ENCODE data around the gene PNMT.
A peak's percentile ranks its signal among the peaks of the same experiment; 100 is the strongest.

The PNMT gene

GRCh38 chr17:39650121-39650579, 18.1 kb upstream of the PNMT start:
- peaks cover 36% of the 10 kb centered on the region for H3K4me1 ChIP-seq (ENCODE audit: control insufficient read depth, insufficient read depth, low read length)
- H3K9me3 ChIP-seq (ENCODE audit: control insufficient read depth, low read length), result no peaks in the 10 kb centered on the region
- H3K9ac ChIP-seq (ENCODE audit: low read length), result no peak overlapping the region
- no peaks in the 10 kb centered on the region for H3K27me3 ChIP-seq (ENCODE audit: control insufficient read depth, insufficient read depth, low read length)
- H3K4me3 ChIP-seq (ENCODE audit: low read length), result no peak overlapping the region
- no peaks in the 10 kb centered on the region for H3K36me3 ChIP-seq (ENCODE audit: control insufficient read depth, insufficient read depth, low read length)

- no peaks in the 10 kb centered on the region for H3K36me3 ChIP-seq (ENCODE audit: control insufficient read depth, insufficient read depth, low read length)
- H3K9me3 ChIP-seq (ENCODE audit: control insufficient read depth, low read length), result no peaks in the 10 kb centered on the region
- H3K4me1 ChIP-seq (ENCODE audit: control insufficient read depth, insufficient read depth, low read length), result peaks cover 36% of the 10 kb centered on the region
- H3K9ac ChIP-seq (ENCODE audit: low read length), result no peak overlapping the region
- no peak overlapping the region for H3K4me3 ChIP-seq (ENCODE audit: low read length)
- no peaks in the 10 kb centered on the region for H3K27me3 ChIP-seq (ENCODE audit: control insufficient read depth, insufficient read depth, low read length)
Measured at GRCh38 chr17:39651923-39652586, 16.2 kb upstream of the PNMT start.

GRCh38 chr17:39652587-39653315, 15.5 kb upstream of the PNMT start:
- Histone ChIP-seq H3K9ac (ENCODE audit: low read length) (no peak overlapping the region), H3K27me3 (ENCODE audit: control insufficient read depth, insufficient read depth, low read length) (no peaks in the 10 kb centered on the region), H3K9me3 (ENCODE audit: control insufficient read depth, low read length) (no peaks in the 10 kb centered on the region), H3K4me1 (ENCODE audit: control insufficient read depth, insufficient read depth, low read length) (peaks cover 29% of the 10 kb centered on the region), H3K4me3 (ENCODE audit: low read length) (no peak overlapping the region), H3K36me3 (ENCODE audit: control insufficient read depth, insufficient read depth, low read length) (no peaks in the 10 kb centered on the region)

- Histone ChIP-seq H3K4me1 (ENCODE audit: control insufficient read depth, insufficient read depth, low read length) (peaks cover 29% of the 10 kb centered on the region), H3K9ac (ENCODE audit: low read length) (no peak overlapping the region), H3K27me3 (ENCODE audit: control insufficient read depth, insufficient read depth, low read length) (no peaks in the 10 kb centered on the region), H3K9me3 (ENCODE audit: control insufficient read depth, low read length) (no peaks in the 10 kb centered on the region), H3K36me3 (ENCODE audit: control insufficient read depth, insufficient read depth, low read length) (no peaks in the 10 kb centered on the region), H3K4me3 (ENCODE audit: low read length) (no peak overlapping the region)
Measured at GRCh38 chr17:39653316-39653661, 15.0 kb upstream of the PNMT start.

- Histone ChIP-seq H3K36me3 (ENCODE audit: control insufficient read depth, insufficient read depth, low read length) (no peaks in the 10 kb centered on the region), H3K9ac (ENCODE audit: low read length) (no peak overlapping the region)
Measured at GRCh38 chr17:39653662-39654331, 14.5 kb upstream of the PNMT start.

GRCh38 chr17:39655105-39655504, 13.1 kb upstream of the PNMT start:
- H3K27me3 ChIP-seq (ENCODE audit: control insufficient read depth, insufficient read depth, low read length), result no peaks in the 10 kb centered on the region
- H3K4me1 ChIP-seq (ENCODE audit: control insufficient read depth, insufficient read depth, low read length), result peaks cover 29% of the 10 kb centered on the region
- H3K36me3 ChIP-seq (ENCODE audit: control insufficient read depth, insufficient read depth, low read length), result no peaks in the 10 kb centered on the region
- H3K9ac ChIP-seq (ENCODE audit: low read length), result no peak overlapping the region
- no peaks in the 10 kb centered on the region for H3K9me3 ChIP-seq (ENCODE audit: control insufficient read depth, low read length)
- H3K4me3 ChIP-seq (ENCODE audit: low read length), result no peak overlapping the region

More at GRCh38 chr17:39653662-39654331, 14.5 kb upstream of the PNMT start:
- no peak overlapping the region for H3K4me3 ChIP-seq (ENCODE audit: low read length)
- no peaks in the 10 kb centered on the region for H3K27me3 ChIP-seq (ENCODE audit: control insufficient read depth, insufficient read depth, low read length)
- no peaks in the 10 kb centered on the region for H3K9me3 ChIP-seq (ENCODE audit: control insufficient read depth, low read length)
- H3K4me1 ChIP-seq (ENCODE audit: control insufficient read depth, insufficient read depth, low read length), result peaks cover 29% of the 10 kb centered on the region

- Histone ChIP-seq H3K9ac (ENCODE audit: low read length) (no peak overlapping the region), H3K4me1 (ENCODE audit: control insufficient read depth, insufficient read depth, low read length) (peaks cover 28% of the 10 kb centered on the region), H3K36me3 (ENCODE audit: control insufficient read depth, insufficient read depth, low read length) (peaks cover 6% of the 10 kb centered on the region), H3K9me3 (ENCODE audit: control insufficient read depth, low read length) (no peaks in the 10 kb centered on the region), H3K4me3 (ENCODE audit: low read length) (no peak overlapping the region), H3K27me3 (ENCODE audit: control insufficient read depth, insufficient read depth, low read length) (no peaks in the 10 kb centered on the region)
Measured at GRCh38 chr17:39658346-39658745, 9.9 kb upstream of the PNMT start.

GRCh38 chr17:39658760-39659159, 9.5 kb upstream of the PNMT start:
- no peaks in the 10 kb centered on the region for H3K9me3 ChIP-seq (ENCODE audit: control insufficient read depth, low read length)
- no peak overlapping the region for H3K4me3 ChIP-seq (ENCODE audit: low read length)
- peaks cover 6% of the 10 kb centered on the region for H3K36me3 ChIP-seq (ENCODE audit: control insufficient read depth, insufficient read depth, low read length)
- no peaks in the 10 kb centered on the region for H3K27me3 ChIP-seq (ENCODE audit: control insufficient read depth, insufficient read depth, low read length)
- peaks cover 26% of the 10 kb centered on the region for H3K4me1 ChIP-seq (ENCODE audit: control insufficient read depth, insufficient read depth, low read length)
- no peak overlapping the region for H3K9ac ChIP-seq (ENCODE audit: low read length)

GRCh38 chr17:39659279-39660010, 8.8 kb upstream of the PNMT start:
- Histone ChIP-seq H3K9me3 (ENCODE audit: control insufficient read depth, low read length) (no peaks in the 10 kb centered on the region), H3K9ac (ENCODE audit: low read length) (no peak overlapping the region), H3K27me3 (ENCODE audit: control insufficient read depth, insufficient read depth, low read length) (no peaks in the 10 kb centered on the region), H3K36me3 (ENCODE audit: control insufficient read depth, insufficient read depth, low read length) (peaks cover 6% of the 10 kb centered on the region), H3K4me3 (ENCODE audit: low read length) (no peak overlapping the region), H3K4me1 (ENCODE audit: control insufficient read depth, insufficient read depth, low read length) (peaks cover 31% of the 10 kb centered on the region)

GRCh38 chr17:39660011-39660360, 8.3 kb upstream of the PNMT start:
- Histone ChIP-seq H3K36me3 (ENCODE audit: control insufficient read depth, insufficient read depth, low read length) (peaks cover 6% of the 10 kb centered on the region), H3K4me1 (ENCODE audit: control insufficient read depth, insufficient read depth, low read length) (peaks cover 36% of the 10 kb centered on the region)

GRCh38 chr17:39660397-39661385, 7.6 kb upstream of the PNMT start:
- H3K9ac ChIP-seq (ENCODE audit: low read length), result peak overlapping the region; percentile 23
- H3K4me1 ChIP-seq (ENCODE audit: control insufficient read depth, insufficient read depth, low read length), result peaks cover 43% of the 10 kb centered on the region
- no peaks in the 10 kb centered on the region for H3K9me3 ChIP-seq (ENCODE audit: control insufficient read depth, low read length)
- peaks cover 7% of the 10 kb centered on the region for H3K27me3 ChIP-seq (ENCODE audit: control insufficient read depth, insufficient read depth, low read length)
- peaks cover 6% of the 10 kb centered on the region for H3K36me3 ChIP-seq (ENCODE audit: control insufficient read depth, insufficient read depth, low read length)
- no peak overlapping the region for H3K4me3 ChIP-seq (ENCODE audit: low read length)

More at GRCh38 chr17:39660011-39660360, 8.3 kb upstream of the PNMT start:
- Histone ChIP-seq H3K9ac (ENCODE audit: low read length) (no peak overlapping the region), H3K27me3 (ENCODE audit: control insufficient read depth, insufficient read depth, low read length) (peaks cover 3% of the 10 kb centered on the region), H3K9me3 (ENCODE audit: control insufficient read depth, low read length) (no peaks in the 10 kb centered on the region), H3K4me3 (ENCODE audit: low read length) (no peak overlapping the region)

Measured in mucosa of stomach (tissue), 1 donor.